ENCODE results near the gene HOXB6.

HOXB6 gene

GRCh38 chr17:48610282-48611211 is 5.8 kb upstream of the HOXB6 start, which contains the start of gene HOXB7:
HOXB7 (minus strand) TSS chr17:48611017; CDS start chr17:48610918, 99 bp downstream.
- Mint-ChIP-seq H3K9me3 (no peaks in the 10 kb centered on the region), H3K27me3 (peaks cover 76% of the 10 kb centered on the region), H3K36me3 (ENCODE audit: low read depth) (no peaks in the 10 kb centered on the region), H3K4me3 (peak within 1 kb of the TSS; percentile 91), H3K4me1 (ENCODE audit: low read depth) (peaks cover 45% of the 10 kb centered on the region), H3K27ac (peak within 1 kb of the TSS; percentile 89)

- Mint-ChIP-seq H3K27me3 (peaks cover 73% of the 10 kb centered on the region), H3K4me1 (ENCODE audit: low read depth) (peaks cover 38% of the 10 kb centered on the region), H3K27ac (no peak overlapping the region), H3K4me3 (peak overlapping the region; percentile 91), H3K36me3 (ENCODE audit: low read depth) (no peaks in the 10 kb centered on the region), H3K9me3 (no peaks in the 10 kb centered on the region)
Observed at GRCh38 chr17:48609759-48610281, 5.0 kb upstream of the HOXB6 start.

DNA sequence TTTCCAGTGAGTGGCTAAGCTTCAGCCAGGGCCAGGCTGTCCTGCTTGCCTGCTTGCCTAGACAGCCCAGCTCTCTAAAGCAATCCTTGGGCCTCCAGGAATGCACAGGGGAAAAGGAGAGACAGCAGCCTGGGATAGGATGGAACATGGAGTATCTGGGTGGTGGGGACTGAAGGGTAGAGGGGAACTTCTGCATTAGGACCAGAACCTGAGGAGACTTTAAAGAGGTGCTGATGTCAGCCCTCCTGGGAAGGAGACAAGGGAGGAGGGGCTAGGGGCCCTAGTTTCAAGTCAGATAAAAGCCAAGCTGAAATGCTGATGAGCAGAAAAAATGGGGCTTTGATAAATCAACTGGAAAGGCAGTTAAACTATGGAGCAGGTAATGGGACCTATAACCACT is 4.2 kb upstream of the HOXB6 start:
- H3K4me3 Mint-ChIP-seq = peak overlapping the region; percentile 35
- H3K4me1 Mint-ChIP-seq (ENCODE audit: low read depth) = peaks cover 32% of the 10 kb centered on the region
- peaks cover 75% of the 10 kb centered on the region for H3K27me3 Mint-ChIP-seq
- no peaks in the 10 kb centered on the region for H3K36me3 Mint-ChIP-seq (ENCODE audit: low read depth)
- no peak overlapping the region for H3K27ac Mint-ChIP-seq
- no peaks in the 10 kb centered on the region for H3K9me3 Mint-ChIP-seq

- H3K27ac Mint-ChIP-seq = no peak overlapping the region
- peaks cover 26% of the 10 kb centered on the region for H3K4me1 Mint-ChIP-seq (ENCODE audit: low read depth)
- H3K4me3 Mint-ChIP-seq = no peak overlapping the region
- H3K9me3 Mint-ChIP-seq = no peaks in the 10 kb centered on the region
- H3K36me3 Mint-ChIP-seq (ENCODE audit: low read depth) = no peaks in the 10 kb centered on the region
- H3K27me3 Mint-ChIP-seq = peaks cover 73% of the 10 kb centered on the region
Observed at GRCh38 chr17:48608494-48608834, 3.7 kb upstream of the HOXB6 start.

GRCh38 chr17:48606892-48607614 is 2.3 kb upstream of the HOXB6 start:
- H3K9me3 Mint-ChIP-seq = no peaks in the 10 kb centered on the region
- H3K27me3 Mint-ChIP-seq = peaks cover 74% of the 10 kb centered on the region
- H3K4me3 Mint-ChIP-seq = no peak overlapping the region
- no peak overlapping the region for H3K27ac Mint-ChIP-seq
- H3K4me1 Mint-ChIP-seq (ENCODE audit: low read depth) = peaks cover 14% of the 10 kb centered on the region
- no peaks in the 10 kb centered on the region for H3K36me3 Mint-ChIP-seq (ENCODE audit: low read depth)

DNA sequence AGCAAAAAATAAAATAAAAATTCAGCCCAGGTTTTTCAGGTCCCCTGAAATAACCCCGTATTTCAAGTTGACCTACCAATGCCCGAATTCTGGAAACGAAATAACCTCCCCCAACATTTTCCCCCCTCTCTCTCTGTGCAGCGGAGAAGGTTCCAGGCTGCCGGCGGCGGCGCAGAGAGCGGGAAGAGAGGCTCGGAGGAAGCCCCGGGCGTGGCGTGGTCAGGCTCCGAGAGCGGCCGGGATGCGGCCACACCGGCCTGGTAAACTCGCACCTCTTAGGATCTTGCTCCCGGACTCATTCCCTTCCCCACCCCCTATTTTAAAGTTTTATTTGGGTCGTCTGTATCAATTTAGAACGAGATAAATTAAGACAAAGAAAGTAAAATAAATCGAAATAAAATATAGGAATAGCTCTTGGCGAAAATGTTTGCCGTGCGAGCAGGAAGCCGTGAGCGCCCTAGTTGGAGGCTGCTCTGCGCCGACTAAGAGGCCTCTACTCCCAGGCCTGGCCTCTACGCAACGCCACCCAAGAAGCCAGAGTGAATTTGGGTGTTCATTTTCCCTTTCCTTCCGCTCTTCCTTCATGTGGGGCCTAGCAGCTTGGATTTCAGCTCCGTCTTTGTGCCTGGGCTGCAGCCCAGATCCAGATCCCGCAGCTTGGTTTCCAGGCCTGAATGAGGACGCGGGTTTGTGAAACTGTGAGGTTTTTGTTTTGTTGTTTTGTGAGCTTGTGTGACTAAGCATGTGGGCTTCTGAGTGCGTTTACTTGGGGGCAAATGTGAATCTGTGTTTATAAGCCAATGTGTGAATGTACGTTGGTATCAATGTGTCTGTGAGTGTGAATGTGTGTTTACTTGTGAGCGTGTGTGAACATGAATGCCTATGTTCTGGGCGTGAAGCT is 1.5 kb upstream of the HOXB6 start:
- H3K27ac Mint-ChIP-seq = no peak overlapping the region
- no peak overlapping the region for H3K4me3 Mint-ChIP-seq
- no peaks in the 10 kb centered on the region for H3K36me3 Mint-ChIP-seq (ENCODE audit: low read depth)
- H3K9me3 Mint-ChIP-seq = no peaks in the 10 kb centered on the region
- H3K27me3 Mint-ChIP-seq = peaks cover 76% of the 10 kb centered on the region
- peaks cover 11% of the 10 kb centered on the region for H3K4me1 Mint-ChIP-seq (ENCODE audit: low read depth)

DNA sequence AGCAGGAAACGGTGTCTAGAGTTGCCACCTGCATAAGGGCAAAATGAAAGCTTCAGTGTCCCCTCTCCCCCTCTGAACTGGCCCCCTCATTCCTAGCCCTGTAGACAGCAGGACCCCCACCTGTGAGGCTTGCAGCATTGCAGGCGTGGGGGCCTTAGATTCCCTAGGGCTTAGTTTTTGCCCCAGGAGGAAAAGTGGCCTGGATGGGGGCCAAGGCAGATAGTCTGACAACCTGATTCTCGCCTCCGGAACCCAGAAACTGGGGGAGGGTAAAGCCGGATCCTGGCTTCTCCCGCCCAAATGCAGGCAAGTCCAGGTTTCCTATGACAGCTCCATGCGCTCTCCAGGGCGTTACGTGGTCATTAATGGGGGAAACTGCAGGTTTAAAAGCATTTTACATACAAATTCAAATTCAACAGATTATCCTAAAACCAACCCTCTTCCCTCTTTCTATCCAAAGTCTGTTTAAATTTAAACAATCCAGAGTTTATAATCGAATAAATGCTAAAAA is 678 bp upstream of the HOXB6 start:
- Mint-ChIP-seq H3K27me3 (peaks cover 77% of the 10 kb centered on the region), H3K36me3 (ENCODE audit: low read depth) (no peaks in the 10 kb centered on the region), H3K27ac (no peak overlapping the region), H3K4me3 (no peak overlapping the region), H3K4me1 (ENCODE audit: low read depth) (peaks cover 4% of the 10 kb centered on the region), H3K9me3 (no peaks in the 10 kb centered on the region)

GRCh38 chr17:48603959-48604769 is 622 bp downstream of the HOXB6 start:
- no peaks in the 10 kb centered on the region for H3K36me3 Mint-ChIP-seq (ENCODE audit: low read depth)
- no peak overlapping the region for H3K27ac Mint-ChIP-seq
- peaks cover 4% of the 10 kb centered on the region for H3K4me1 Mint-ChIP-seq (ENCODE audit: low read depth)
- H3K9me3 Mint-ChIP-seq = no peaks in the 10 kb centered on the region
- H3K4me3 Mint-ChIP-seq = no peak overlapping the region
- H3K27me3 Mint-ChIP-seq = peaks cover 88% of the 10 kb centered on the region

DNA sequence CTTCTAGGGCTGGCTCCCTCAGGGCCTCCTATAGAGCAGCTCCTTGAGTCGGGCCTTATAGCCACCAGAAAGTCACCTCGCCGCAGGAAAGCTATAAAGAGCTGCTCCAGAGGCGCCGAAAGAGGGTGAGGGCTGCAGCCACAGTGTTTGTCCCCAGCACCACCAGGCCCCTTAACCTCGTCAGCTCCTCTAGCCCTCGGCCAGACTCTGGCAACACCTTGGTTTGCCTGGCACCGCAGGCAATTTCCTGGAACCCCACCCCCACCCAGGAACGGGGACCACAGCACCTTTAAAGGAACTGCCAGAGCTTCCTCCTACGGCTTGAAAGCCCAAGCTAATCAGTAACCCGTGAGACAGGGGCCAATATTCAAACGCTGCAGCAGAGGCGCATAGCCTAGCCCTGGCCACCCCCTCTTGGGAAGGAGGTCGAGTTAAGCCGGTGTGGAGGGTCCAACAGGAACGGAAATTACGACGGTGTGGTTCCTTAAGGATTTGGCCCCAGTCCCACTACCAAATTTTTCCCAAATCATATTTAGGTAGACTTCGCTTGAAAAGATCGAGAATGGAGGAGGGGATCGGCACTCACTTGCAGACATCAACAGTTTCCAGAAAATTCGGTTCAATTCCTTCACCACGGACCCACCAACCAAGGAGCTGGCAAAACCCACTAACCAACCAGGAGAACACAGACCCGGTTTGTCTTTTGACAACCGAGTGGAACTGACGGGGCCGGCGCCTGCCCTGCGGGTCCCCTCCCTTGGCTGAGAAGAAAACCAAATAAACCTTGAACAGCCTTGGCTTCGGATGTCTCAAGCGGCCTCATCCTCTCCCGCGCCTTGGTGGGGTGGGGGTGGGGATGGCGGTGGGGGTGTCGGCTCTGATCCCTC is 3.0 kb downstream of the HOXB6 start:
- Mint-ChIP-seq H3K9me3 (no peaks in the 10 kb centered on the region), H3K4me3 (no peak overlapping the region), H3K36me3 (ENCODE audit: low read depth) (no peaks in the 10 kb centered on the region), H3K27me3 (peaks cover 90% of the 10 kb centered on the region), H3K4me1 (ENCODE audit: low read depth) (peaks cover 24% of the 10 kb centered on the region), H3K27ac (no peak overlapping the region)

DNA sequence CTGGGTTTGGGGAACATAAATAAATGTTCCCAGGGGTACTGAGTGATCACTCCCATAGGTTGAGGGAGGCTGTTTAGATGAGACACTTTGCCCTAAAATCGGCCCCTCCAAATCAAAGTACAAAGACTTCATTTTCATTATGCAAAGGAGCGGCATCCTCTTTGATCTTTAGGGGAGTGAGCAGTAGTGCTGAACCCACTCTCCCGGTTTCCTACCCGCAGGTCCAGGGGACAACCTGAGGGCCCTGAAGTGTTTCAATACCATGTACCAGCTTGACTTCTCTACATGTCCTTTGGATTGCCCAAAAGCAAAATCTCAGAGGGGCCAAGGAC is 3.6 kb downstream of the HOXB6 start:
- Mint-ChIP-seq H3K36me3 (ENCODE audit: low read depth) (no peaks in the 10 kb centered on the region), H3K9me3 (no peaks in the 10 kb centered on the region), H3K4me3 (no peak overlapping the region), H3K27me3 (peaks cover 91% of the 10 kb centered on the region), H3K27ac (no peak overlapping the region), H3K4me1 (ENCODE audit: low read depth) (peaks cover 30% of the 10 kb centered on the region)

GRCh38 chr17:48600244-48601098 is 4.3 kb downstream of the HOXB6 start:
- Mint-ChIP-seq H3K4me1 (ENCODE audit: low read depth) (peaks cover 31% of the 10 kb centered on the region), H3K27me3 (peaks cover 93% of the 10 kb centered on the region), H3K27ac (no peak overlapping the region), H3K9me3 (no peaks in the 10 kb centered on the region), H3K36me3 (ENCODE audit: low read depth) (no peaks in the 10 kb centered on the region), H3K4me3 (no peak overlapping the region)

DNA sequence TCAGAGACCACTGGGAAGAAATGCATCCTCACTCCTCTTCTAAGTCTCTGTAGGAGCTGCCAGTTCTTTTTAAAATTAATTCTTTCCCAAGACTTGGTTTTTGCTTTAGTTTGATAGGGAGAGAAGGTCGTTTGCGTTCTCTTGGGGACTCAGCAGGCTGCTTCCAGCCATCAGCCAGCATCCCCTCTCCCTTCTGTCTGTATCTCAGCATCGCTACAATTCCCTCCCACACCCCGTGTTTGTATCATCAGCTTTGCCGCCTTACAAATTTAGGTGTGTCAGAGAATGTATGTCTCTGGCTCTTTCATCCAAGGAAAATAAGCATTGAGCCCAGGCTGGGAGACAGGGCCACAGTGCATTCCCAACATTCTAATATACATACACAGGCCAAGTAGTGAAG is 5.4 kb downstream of the HOXB6 start:
- H3K4me1 Mint-ChIP-seq (ENCODE audit: low read depth) = peaks cover 31% of the 10 kb centered on the region
- H3K27me3 Mint-ChIP-seq = peaks cover 93% of the 10 kb centered on the region
- H3K27ac Mint-ChIP-seq = no peak overlapping the region
- H3K4me3 Mint-ChIP-seq = no peak overlapping the region
- no peaks in the 10 kb centered on the region for H3K9me3 Mint-ChIP-seq
- H3K36me3 Mint-ChIP-seq (ENCODE audit: low read depth) = no peaks in the 10 kb centered on the region
